GM21381 (cell line): Measurements from ENCODE around the gene PXDN.
"Not testable (repeated sequence)": the region's sequence is repeated elsewhere in the genome, so short reads cannot be mapped to it uniquely, and the experiment has no call there.

Experiments
- ATAC-seq: cut with Tn5 transposase; IDR thresholded peaks from one replicate; pipeline ENCODE4 v1.9.1; 2021; ENCODE audit warnings: mild to moderate bottlenecking, moderate library complexity; ENCODE audit not compliant: unreplicated experiment

Gene PXDN

GRCh38 chr2:1705557-1706076 lies 38.7 kb downstream of the PXDN start:
- no peak for ATAC-seq

- ATAC-seq, result no peak
Observed at GRCh38 chr2:1704631-1705556, 39.4 kb downstream of the PXDN start.

- ATAC-seq, result no peak
Observed at GRCh38 chr2:1702186-1702565, 42.1 kb downstream of the PXDN start.

- ATAC-seq, result no peak
Observed at GRCh38 chr2:1701556-1702185, 42.6 kb downstream of the PXDN start.

- ATAC-seq, result no peak
Observed at GRCh38 chr2:1701020-1701419, 43.3 kb downstream of the PXDN start.

GRCh38 chr2:1700427-1700826 lies 43.9 kb downstream of the PXDN start:
- not testable (repeated sequence) for ATAC-seq

GRCh38 chr2:1698188-1698945 lies 45.9 kb downstream of the PXDN start:
- no peak for ATAC-seq

- ATAC-seq, result no peak
Observed at GRCh38 chr2:1697601-1698000, 46.7 kb downstream of the PXDN start.

- ATAC-seq, result no peak
Observed at GRCh38 chr2:1696472-1696871, 47.8 kb downstream of the PXDN start.

GRCh38 chr2:1694371-1695271 lies 49.7 kb downstream of the PXDN start:
- ATAC-seq, result no peak

GRCh38 chr2:1693723-1694122 lies 50.6 kb downstream of the PXDN start:
- ATAC-seq, result no peak

GRCh38 chr2:1692342-1692741 lies 52.0 kb downstream of the PXDN start:
- no peak for ATAC-seq

- no peak for ATAC-seq
Observed at GRCh38 chr2:1691366-1691765, 52.9 kb downstream of the PXDN start.

- no peak for ATAC-seq
Observed at GRCh38 chr2:1690056-1690775, 54.1 kb downstream of the PXDN start.

- ATAC-seq, result no peak
Observed at GRCh38 chr2:1688859-1689258, 55.5 kb downstream of the PXDN start.

- ATAC-seq, result no peak
Observed at GRCh38 chr2:1688161-1688560, 56.2 kb downstream of the PXDN start.

- ATAC-seq, result no peak
Observed at GRCh38 chr2:1687254-1687653, 57.1 kb downstream of the PXDN start.

- no peak for ATAC-seq
Observed at GRCh38 chr2:1686784-1687105, 57.6 kb downstream of the PXDN start.

GRCh38 chr2:1685957-1686783 lies 58.1 kb downstream of the PXDN start:
- ATAC-seq, result no peak
